ENCODE measurements around the gene SPG7.

- TF ChIP-seq CTCF (IDR thresholded peaks at IDR 0.05; ENCODE audit: low read length) (no peak), EZH2phosphoT487 (IDR thresholded peaks at IDR 0.05; ENCODE audit: low read length) (no peak), EZH2 (optimal IDR thresholded peaks at IDR 0.05; ENCODE audit: low read depth, low read length) (no peak)
These were observed 34.3 kb upstream of the SPG7 start for GRCh38 chr16:89473791-89474414.

All from MM.1S (cell line).